HG03039 (cell line): Measurements from ENCODE around the gene LILRB5.
"Not testable (repeated sequence)": the region's sequence is repeated elsewhere in the genome, so short reads cannot be mapped to it uniquely, and the experiment has no call there.

ENCODE experiments used
- ATAC-seq: cut with Tn5 transposase; IDR thresholded peaks from one replicate; pipeline ENCODE4 v1.9.1; 2021; ENCODE audit warnings: mild to moderate bottlenecking, moderate library complexity; ENCODE audit not compliant: unreplicated experiment

The LILRB5 gene

DNA sequence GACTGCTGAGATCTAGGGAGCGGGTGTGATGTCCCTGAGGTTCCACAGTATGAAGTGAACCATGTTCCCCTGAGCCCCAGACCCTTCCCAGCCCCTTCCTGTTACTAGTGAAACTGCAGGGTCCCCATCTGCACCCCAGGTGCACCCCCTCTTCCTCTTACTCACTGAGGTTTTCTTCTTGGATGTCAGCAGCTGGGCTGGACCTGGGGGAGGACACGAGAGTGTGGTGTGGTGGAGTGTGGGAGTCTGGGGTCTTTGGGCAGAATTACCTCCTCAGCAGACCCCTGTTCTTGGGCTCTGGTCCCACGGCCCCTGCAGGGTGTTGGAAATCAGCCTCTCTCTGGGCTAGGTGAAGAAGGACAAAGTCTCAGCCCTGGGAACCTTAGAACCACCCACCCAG is 11.1 kb downstream of the LILRB5 start:
- no peak for ATAC-seq

DNA sequence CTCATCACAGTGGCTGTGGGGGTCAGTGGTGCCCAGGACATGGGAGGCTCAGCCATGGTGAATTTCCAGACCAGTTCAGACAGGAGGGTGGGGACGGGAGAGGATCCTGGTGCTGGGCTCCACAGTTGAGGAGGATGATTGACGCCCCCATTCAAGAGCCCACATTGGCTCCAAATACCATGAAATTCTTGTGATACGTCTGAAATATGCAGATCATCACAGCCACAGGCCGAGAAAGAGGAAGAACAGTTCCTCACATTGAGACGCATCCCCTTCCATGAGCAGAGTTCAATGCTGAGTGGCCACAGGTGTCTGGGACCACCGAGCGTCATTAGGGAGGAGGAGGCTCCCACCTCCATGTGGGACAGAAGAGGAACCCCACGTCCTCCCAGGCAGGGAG is 13.3 kb downstream of the LILRB5 start:
- not testable (repeated sequence) for ATAC-seq

DNA sequence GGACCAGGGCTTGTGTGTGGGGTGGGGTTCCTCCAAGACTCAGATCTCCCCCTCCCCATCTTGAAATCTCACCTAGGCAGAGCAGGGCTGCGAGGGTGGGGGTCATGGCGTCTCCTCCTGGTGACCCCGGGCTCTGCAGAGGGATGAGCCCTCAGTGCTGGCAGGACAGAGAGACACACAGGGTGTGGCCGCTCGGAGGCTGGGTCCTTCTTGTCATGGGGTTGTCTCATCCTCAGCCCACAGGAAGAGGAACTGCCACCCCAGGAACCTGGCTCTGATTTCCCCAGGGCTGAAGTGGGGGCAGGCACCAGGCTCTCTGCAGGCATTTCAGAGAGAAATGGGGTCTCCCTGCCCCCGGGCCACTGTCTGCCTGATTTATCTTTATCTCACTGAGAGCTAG is 14.4 kb downstream of the LILRB5 start, which contains the start of gene LILRA6:
Gene LILRA6 (minus strand): TSS at position 145 of the 400 bp plus-strand sequence.
- ATAC-seq, result not testable (repeated sequence)

DNA sequence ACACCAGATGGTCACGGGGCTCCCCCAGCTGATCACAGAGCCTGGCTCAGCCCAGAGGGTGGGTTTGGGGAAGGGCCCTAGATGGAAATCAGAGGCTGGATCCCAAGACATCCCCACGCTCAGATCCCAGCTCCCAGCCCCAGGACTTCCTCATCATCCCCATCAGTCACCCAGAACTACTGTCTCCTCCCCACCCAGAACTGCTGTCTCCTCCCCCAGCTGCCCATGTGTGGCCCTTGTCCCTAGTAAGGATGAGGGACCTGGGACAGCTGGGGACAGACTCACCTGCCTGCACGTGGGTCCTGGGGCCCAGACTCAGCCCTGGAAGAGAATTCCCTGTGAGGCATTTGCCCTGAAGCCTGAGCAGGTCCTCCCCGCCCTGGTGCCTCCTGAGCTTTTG is 14.8 kb downstream of the LILRB5 start:
- not testable (repeated sequence) for ATAC-seq

DNA sequence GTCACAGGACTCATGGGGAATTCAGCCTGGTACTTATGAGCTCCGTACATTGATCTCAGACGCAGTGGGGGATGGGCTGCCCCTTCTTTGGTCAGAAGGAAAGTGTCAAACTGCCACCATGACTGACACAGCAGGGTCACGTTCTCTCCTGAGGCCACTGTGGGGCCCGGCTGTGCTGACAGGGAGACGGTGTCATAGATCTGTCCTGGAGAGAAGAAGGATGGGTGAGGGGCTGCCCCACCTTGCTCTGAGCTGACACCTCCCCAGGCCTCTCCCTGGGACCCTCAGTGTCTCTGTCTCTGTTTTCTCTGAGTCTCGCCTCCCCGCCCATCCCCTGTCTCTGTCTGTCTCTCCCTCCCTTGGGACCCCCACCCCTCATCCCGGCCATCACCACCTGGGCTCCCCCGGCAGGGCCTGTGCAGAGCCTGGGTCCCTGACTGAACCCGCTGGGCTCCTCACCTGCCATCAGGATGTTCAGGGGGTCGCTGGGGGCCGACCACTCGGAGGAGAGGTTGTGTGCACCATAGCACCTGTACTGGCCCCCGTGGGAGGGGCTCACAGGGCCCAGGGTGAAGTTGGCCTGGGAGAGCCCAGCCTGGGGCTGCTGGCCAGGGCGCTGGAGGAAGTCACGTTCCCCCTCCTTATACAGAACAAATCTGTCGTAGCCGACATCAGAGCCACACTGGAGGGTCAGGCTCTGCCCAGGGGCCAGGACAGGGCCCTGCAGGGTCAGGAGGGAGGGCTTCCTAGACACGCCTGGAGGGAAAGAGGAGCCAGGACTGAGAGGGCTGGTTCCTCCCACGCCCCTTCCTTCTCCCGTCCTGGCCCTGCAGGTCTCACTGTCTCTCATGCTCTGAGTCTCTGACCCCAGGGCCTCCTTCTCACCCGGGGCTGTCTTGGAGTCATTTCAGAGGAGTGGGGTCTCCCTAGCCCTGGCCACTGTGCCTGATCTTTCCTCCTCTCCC is 16.4 kb downstream of the LILRB5 start:
- not testable (repeated sequence) for ATAC-seq

DNA sequence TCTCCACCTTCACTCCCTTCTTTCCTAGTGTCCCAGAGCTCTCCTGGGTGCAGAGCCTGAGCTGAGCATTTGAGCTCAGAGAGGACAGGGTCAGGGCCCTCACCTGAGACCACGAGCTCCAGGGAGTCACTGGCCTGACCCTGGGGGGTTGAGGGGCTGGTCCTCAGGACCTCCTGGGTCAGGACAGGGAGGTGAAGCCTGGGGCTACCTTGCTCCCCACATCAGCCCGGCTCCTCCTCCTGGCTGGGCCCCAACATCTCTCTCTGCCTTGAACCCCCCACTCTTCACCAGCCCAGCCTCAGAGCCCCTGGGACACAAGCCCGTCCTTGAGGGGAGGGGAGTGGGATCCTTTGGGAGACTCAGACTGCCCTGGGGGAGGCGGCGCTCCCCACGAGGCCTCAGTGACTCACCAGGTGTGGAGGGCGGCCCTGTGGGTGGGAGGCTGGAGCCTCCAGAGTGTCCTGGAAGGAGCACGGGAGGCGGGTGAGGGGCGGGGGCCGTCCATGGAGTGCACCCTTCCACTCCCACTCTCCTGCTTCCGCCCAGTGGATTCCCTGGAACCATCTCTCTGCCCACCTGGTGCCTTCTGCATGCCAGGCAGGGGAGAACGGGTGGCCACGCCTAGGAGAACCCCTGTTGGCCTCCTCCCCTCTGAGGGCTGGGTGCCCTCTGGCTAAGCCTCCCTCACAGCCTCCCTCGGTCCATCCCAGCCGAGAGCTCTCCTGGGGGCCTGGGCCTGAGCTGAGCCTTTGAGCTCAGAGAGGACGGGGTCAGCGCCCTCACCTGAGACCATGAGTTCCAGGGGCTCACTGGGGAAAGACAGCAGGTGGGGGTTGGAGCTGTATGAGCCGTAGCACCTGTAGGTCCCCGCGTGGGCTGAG is 17.3 kb downstream of the LILRB5 start:
- not testable (repeated sequence) for ATAC-seq

DNA sequence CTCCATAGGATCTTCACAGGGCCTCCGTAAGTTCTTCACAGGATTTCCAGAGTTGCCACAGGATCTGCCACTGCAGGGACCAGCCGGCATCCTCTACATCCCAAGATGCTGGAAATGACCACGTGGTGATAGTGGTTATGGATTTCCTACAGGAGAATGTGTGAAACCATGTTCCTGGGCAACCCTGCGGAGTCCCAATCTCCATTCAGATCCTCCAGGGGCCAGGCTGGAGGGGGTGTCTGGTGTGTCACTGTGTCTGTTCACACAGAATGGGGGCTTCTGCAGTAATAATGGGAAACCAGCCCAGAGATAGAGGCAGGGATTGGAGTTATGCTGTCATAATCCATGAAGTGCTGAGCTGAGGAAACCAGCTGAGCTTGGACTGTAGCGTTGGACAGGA is 23.1 kb downstream of the LILRB5 start:
- no peak for ATAC-seq

DNA sequence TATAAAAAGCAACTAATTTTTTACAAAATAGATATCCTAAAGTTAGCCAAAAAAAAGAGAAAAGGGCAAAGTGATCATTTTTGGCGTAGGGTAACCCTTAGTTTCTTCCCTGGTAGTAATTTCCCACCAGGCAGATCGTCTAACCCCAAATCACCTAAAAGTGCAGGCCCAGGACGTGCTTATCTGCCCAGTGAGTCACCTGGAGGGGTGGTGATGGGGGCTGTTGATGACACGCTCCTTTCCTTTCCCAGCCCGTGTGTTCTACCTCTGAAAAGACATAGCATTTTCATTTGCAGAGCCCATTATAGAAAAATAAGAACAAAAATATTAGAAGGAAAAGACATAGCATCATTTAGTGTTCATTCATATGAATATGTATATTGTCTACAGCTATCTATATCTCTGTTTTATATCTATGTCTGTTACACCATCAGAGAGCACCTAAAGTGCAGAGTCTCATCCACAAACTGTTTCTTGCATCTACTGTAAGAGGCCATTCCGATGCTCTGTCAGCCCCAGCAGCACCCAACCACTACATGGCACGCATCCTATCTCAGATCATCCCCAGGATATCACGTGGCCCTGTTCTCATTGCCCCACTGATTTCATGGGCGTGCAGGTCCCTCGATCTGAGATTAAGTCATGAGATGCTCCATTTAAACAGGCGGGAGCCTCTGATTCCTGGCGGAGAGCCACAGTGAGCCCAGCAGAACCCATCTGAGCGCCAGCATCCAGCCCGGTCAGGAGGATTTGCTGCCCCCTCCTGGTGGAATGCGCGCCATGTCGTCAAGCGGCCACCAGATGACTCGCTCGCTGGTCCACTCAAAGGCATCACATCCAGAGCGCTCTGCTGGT is 25.8 kb downstream of the LILRB5 start:
- no peak for ATAC-seq

DNA sequence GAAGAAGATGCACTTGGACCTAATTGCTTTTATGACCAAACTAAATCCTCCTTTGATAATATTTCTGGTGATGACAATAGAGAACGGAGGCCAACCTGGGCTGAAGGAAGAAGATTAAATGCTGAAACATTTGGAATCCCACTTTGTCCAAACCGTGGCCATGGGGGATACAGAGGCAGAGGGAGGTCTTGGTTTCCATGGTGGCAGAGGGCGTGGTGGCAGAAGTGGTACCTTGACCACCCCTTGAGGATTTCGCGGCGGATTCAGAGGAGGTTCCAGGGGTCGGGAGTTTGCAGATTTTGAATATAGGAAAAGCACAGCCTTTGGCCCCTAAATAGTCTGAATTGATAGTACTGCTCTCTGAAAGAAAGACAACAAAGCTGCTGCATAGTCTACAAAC is 27.0 kb downstream of the LILRB5 start:
- ATAC-seq, result no peak

DNA sequence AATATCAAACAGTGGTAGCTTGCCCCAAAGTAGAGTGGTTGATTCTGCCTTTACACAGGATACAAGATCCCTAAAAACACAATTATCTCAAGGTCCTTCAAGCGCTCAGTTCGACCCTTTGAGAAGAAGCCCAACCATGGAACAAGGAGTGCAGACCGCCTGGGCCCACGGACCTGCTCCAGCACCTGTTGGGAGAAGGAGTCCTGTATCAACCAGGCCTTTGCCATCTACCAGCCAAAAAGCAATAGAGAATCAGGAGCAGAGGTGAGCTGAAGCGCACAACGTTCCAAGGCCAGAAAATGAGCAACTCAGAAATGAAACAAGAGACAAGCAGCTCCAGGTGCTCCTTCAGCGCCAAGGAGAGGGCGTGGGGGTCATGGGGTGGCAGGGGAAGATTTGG is 27.9 kb downstream of the LILRB5 start:
- ATAC-seq, result no peak

DNA sequence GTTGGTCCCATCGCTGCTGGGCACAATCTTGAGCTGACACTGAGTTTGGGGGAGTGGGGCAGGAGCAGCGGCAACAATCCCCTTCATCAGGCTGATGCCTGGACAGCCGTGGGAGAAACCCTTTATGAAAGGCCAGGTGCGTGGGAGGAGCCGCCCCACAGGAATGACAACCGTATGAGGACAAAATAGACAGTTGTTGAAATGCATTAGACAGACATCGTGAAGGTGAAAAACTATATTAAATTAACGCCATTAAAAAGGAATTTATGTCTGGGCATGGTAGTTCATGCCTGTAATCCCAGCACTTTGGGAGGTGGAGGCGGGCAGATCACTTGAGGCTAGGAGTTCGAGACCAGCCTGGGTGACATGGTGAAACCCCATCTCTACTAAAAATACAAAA is 32.5 kb downstream of the LILRB5 start:
- ATAC-seq, result not testable (repeated sequence)

DNA sequence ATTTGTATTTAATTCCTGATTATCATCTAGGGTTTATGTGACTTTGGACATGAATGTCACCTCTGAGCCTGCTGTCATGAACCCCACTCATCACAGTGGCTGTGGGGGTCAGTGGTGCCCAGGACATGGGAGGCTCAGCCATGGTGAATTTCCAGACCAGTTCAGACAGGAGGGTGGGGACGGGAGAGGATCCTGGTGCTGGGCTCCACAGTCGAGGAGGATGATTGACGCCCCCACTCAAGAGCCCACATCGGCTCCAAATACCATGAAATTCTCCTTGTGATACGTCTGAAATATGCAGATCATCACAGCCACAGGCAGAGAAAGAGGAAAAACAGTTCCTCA is 33.2 kb downstream of the LILRB5 start:
- ATAC-seq, result not testable (repeated sequence)

DNA sequence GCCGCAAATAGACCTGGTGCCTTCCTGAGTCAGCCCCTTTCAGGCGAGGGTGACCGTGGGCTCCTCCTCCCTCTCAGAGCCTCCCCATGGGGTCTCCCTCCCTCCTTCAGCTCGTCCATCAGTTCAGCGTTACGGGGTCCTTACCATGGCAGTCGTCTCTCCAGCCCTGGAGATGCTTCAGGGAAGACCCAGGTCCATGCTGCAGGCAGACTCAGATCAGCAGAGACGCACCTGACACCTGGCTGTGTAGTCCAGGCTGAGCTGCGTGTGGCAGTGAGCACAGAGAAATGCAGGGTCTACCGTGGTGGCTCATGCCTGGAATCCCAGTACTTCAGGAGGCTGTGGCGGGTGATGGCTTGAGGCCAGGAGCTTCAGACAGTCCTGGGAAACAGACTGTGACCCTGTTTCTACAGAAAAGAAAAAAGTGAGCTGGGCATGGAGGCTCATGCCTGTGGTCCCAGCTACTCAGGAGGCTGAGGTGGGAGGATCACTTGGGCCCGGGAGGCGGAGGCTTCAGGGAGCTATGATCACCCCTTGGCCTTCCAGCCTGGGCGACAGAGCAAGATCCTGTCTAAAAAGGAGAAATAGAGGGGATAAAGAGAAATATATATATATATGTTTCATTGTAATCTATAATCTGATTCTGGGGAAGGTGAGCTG is 33.7 kb downstream of the LILRB5 start:
- ATAC-seq, result not testable (repeated sequence)

DNA sequence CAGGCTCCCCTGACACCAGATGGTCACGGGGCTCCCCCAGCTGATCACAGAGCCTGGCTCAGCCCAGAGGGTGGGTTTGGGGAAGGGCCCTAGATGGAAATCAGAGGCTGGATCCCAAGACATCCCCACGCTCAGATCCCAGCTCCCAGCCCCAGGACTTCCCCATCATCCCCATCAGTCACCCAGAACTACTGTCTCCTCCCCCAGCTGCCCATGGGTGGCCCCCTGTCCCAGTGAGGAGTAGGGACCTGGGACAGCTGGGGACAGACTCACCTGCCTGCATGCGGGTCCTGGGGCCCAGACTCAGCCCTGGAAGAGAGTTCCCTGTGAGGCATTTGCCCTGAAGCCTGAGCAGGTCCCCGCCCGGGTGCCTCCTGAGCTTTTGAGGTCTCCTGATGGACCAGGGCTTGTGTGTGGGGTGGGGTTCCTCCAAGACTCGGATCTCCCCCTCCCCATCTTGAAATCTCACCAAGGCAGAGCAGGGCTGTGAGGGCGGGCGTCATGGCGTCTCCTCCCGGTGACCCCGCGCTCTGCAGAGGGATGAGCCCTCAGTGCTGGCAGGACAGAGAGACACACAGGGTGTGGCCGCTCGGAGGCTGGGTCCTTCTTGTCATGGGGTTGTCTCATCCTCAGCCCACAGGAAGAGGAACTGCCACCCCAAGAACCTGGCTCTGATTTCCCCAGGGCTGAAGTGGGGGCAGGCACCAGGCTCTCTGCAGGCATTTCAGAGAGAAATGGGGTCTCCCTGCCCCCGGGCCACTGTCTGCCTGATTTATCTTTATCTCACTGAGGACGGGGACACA is 34.4 kb downstream of the LILRB5 start, which contains the start of gene LILRB3:
Gene LILRB3 (minus strand): TSS at position 534 of the 803 bp plus-strand sequence. CDS start 31 bp downstream, at position 503.
- ATAC-seq, result not testable (repeated sequence)

DNA sequence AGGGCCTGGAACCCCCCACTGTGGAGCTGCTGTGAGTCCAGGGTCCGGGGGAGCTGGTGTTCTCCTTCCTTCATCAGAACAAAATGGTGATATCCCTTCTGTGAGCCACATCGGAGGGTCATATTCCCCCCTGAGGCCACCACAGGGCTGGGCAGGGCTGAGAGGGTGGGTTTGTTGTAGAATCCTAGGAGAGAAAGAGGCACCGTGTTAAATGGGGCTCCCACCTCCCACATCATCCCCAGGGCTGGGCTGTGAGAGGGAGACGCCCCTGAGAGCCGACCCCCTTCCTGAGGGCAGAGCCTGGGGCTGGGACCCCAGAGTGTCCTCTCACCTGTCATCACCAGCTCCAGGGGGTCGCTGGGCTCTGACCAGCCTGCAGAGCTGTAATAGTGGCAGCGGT is 35.1 kb downstream of the LILRB5 start:
- ATAC-seq, result not testable (repeated sequence)

DNA sequence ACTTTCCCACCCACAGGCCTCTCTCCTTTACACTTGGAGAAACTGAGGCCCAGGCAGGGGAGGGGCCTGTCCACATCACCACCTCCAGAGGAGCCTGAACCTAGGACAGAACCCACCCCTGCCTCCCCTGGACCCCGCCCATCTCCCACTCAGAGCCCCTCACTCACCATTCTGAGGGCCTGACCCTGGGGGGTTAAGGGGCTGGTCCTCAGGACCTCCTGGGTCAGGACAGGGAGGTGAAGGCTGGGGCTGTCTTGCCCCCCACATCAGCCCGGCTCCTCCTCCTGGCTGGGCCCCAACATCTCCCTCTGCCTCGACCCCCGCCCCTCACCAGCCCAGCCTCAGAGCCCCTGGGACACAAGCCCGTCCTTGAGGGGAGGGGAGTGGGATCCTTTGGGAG is 37.4 kb downstream of the LILRB5 start:
- ATAC-seq, result not testable (repeated sequence)

DNA sequence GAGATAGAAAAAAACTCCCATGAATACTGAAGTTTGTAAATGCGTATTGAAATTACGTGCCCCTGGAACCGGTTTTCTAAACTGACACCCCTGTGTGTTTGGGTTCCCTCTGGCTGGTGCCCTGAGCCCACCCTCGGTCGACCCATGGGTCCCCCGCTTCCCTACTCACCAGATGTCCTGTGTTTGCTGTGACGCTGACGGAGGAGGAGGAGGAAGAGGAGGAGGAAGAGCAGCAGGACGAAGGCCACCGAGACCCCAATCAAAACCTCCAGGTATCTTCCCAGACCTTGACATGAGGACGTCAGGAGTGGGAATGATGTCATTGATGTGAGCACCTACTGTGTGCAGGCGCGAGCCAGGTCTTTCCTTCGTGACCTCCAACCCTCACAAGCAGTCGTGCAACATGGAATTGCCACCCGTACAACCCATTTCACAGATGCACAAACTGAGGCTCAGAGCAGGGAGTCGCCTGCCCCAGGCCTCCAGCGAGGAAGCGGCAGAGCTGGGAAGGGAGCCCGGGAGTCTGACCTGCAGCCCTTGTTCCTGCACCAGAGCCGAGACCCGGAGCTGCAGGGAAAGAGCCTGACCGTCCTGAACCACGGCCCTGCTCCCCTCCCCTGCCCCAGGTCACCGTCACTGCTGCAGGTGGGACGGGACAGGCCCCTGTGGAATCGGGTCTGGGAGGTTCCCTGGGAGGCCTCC is 38.0 kb downstream of the LILRB5 start:
- ATAC-seq, result no peak

DNA sequence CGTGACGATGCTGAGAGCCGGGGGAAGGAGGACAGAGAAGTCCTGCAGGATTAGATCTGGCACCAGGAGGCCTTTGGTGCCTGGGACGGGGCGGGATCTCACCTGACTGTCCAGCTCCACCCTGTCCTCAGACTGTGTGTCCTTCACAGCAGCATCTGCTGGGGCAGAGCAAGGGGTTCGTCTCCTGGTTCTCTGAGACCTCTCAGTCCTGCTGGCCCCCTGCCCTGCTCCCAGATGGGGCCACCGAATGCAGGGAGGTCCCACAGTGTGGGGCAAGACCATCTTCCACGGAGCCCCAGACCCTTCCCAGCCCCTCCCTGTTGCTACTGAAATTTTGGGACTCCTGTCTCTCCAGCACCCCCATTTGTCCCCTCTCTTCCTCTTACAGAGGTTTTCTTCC is 38.8 kb downstream of the LILRB5 start:
- ATAC-seq, result no peak
